ENCODE measurements around the gene HK1. TPM values are rescaled to one million over a fixed set of nuclear protein-coding genes. Genes with fewer than 3 reads are reported as not detected.

The HK1 gene
- total RNA-seq, 1 donor from 2014 or later = 139 TPM

GRCh38 chr10:69451209-69451783 is 173.0 kb downstream of the HK1 start, which contains the start of gene TSPAN15:
TSS of gene TSPAN15 (plus strand) at chr10:69451465. CDS start at chr10:69451595, 130 bp downstream.
- DNase-seq (ENCODE audit: low spot score) = peak; percentile 91

Other genes with a start within 250 kb of the HK1 start
- 50.0 TPM for gene SRGN, start 190.4 kb upstream of the HK1 start, total RNA-seq
- gene VPS26A, start 154.3 kb upstream of the HK1 start, total RNA-seq = 54.6 TPM
- gene SUPV3L1, start 98.3 kb upstream of the HK1 start, total RNA-seq = 33.5 TPM
- 0.10 TPM for gene HKDC1, start 58.2 kb upstream of the HK1 start, total RNA-seq
- gene TACR2, start 138.4 kb downstream of the HK1 start, total RNA-seq = 5.6 TPM
- gene TSPAN15, start 173.0 kb downstream of the HK1 start, total RNA-seq = 156 TPM